IMR-90 (cell line): ENCODE measurements around the gene OSBP2. TPM values are rescaled to one million over a fixed set of nuclear protein-coding genes. Genes with fewer than 3 reads are reported as not detected.

ENCODE experiments used
- ATAC-seq: fragments of 200-7000 bp; cut with Tn5 transposase; 2 replicates; pipeline ENCODE4 v1.9.1; 2020; ENCODE audit warnings: low read depth, mild to moderate bottlenecking, moderate library complexity
- BruUV-seq: library from RNA; stranded (reverse); fragments of 400-500 nt; replicated peaks from 2 replicates; lab custom pipeline; 2021; lab: Mats Ljungman, UMichigan
- CTCF ChIA-PET: fragments of 300-600 bp; formaldehyde crosslinking; extraction: SDS; loops from one replicate; lab custom pipeline; 2021; ENCODE audit warnings: antibody characterized with exemption; lab: Yijun Ruan, JAX
- POLR2A ChIA-PET: fragments of 300-600 bp; sonication (Branson Sonifier 250); formaldehyde crosslinking; loops from one replicate; lab custom pipeline; 2022; ENCODE audit warnings: antibody characterized with exemption; ENCODE audit not compliant: unreplicated experiment; lab: Charles Lee
- DNase-seq: peaks from one replicate; pipeline ENCODE4 v3.0.0; 2013
- H2AFZ ChIP-seq: replicated peaks from 2 replicates; pipeline ENCODE3; 2013; ENCODE audit warnings: low read length, mild to moderate bottlenecking; ENCODE audit not compliant: poor library complexity
- H2AK5ac ChIP-seq: 2 replicates; pipeline ENCODE4 v1.6.1; 2013; ENCODE audit warnings: low read depth, low read length, inconsistent platforms
- H2AK9ac ChIP-seq: replicated peaks from 2 replicates; pipeline ENCODE3; 2013; ENCODE audit warnings: mild to moderate bottlenecking, low read depth, low read length, moderate library complexity; ENCODE audit not compliant: poor library complexity
- H2BK120ac ChIP-seq: 2 replicates; pipeline ENCODE4 v1.6.1; 2013; ENCODE audit warnings: low read depth, low read length, inconsistent platforms
- H2BK15ac ChIP-seq: 3 replicates; pipeline ENCODE4 v1.6.1; 2013; ENCODE audit warnings: low read depth, low read length, inconsistent platforms
- H2BK20ac ChIP-seq: 2 replicates; pipeline ENCODE4 v1.6.1; 2013; ENCODE audit warnings: low read depth, mild to moderate bottlenecking, inconsistent platforms, low read length, moderate library complexity
- H2BK5ac ChIP-seq: 2 replicates; pipeline ENCODE4 v1.6.1; 2013; ENCODE audit warnings: mild to moderate bottlenecking, low read depth, low read length, inconsistent platforms; ENCODE audit not compliant: poor library complexity, severe bottlenecking
- H3K14ac ChIP-seq: replicated peaks from 2 replicates; pipeline ENCODE4 v1.6.1; 2013; ENCODE audit warnings: low read depth, low read length, inconsistent platforms
- H3K18ac ChIP-seq: 2 replicates; pipeline ENCODE4 v1.6.1; 2013; ENCODE audit warnings: low read depth, low read length, control low read depth
- H3K23ac ChIP-seq: 2 replicates; pipeline ENCODE4 v1.6.1; 2013; ENCODE audit warnings: low read depth, low read length, inconsistent platforms
- H3K27ac ChIP-seq: 2 replicates; pipeline ENCODE4 v1.5.1; 2013; ENCODE audit warnings: mild to moderate bottlenecking, control low read depth, low read length; ENCODE audit not compliant: insufficient read depth
- H3K27me3 ChIP-seq: 2 replicates; pipeline ENCODE4 v1.6.1; 2013; ENCODE audit warnings: low read length; ENCODE audit not compliant: control insufficient read depth, insufficient read depth
- H3K36me3 ChIP-seq: 2 replicates; pipeline ENCODE4 v1.6.1; 2013; ENCODE audit warnings: low read length, mixed read lengths; ENCODE audit not compliant: control insufficient read depth, insufficient read depth
- H3K4ac ChIP-seq: 2 replicates; pipeline ENCODE4 v1.6.1; 2013; ENCODE audit warnings: low read depth, low read length, inconsistent platforms
- H3K4me1 ChIP-seq: 2 replicates; pipeline ENCODE4 v1.6.1; 2013; ENCODE audit warnings: low read length, mixed read lengths; ENCODE audit not compliant: control insufficient read depth, insufficient read depth
- H3K4me2 ChIP-seq: 2 replicates; pipeline ENCODE4 v1.6.1; 2013; ENCODE audit warnings: low read depth, mild to moderate bottlenecking, control low read depth, low read length, moderate library complexity
- H3K4me3 ChIP-seq: 2 replicates; pipeline ENCODE4 v1.5.1; 2013; ENCODE audit warnings: low read depth, mild to moderate bottlenecking, control low read depth, low read length, moderate library complexity; ENCODE audit not compliant: insufficient read depth
- H3K56ac ChIP-seq: 2 replicates; pipeline ENCODE4 v1.6.1; 2013; ENCODE audit warnings: low read length, inconsistent platforms; ENCODE audit not compliant: insufficient read depth; ENCODE audit errors: extremely low read depth
- H3K79me1 ChIP-seq, 2 experiments: 2 replicates each; pipeline ENCODE4 v1.6.1; 2013; ENCODE audit warnings: low read length in 2 of 2, inconsistent platforms in 1 of 2, low read depth in 1 of 2
- H3K9ac ChIP-seq: 2 replicates; pipeline ENCODE4 v1.6.1; 2013; ENCODE audit warnings: low read depth, low read length, control low read depth
- H3K9me1 ChIP-seq: 2 replicates; pipeline ENCODE4 v1.6.1; 2013; ENCODE audit warnings: low read length, inconsistent platforms; ENCODE audit not compliant: insufficient read depth
- H3K9me3 ChIP-seq: 2 replicates; pipeline ENCODE4 v1.6.1; 2013; ENCODE audit warnings: low read length; ENCODE audit not compliant: control insufficient read depth, insufficient read depth
- H4K20me1 ChIP-seq: 2 replicates; pipeline ENCODE4 v1.6.1; 2013; ENCODE audit warnings: low read length, inconsistent platforms; ENCODE audit not compliant: insufficient read depth
- H4K5ac ChIP-seq: 2 replicates; pipeline ENCODE4 v1.6.1; 2013; ENCODE audit warnings: mild to moderate bottlenecking, low read depth, low read length, control low read depth
- H4K8ac ChIP-seq, 2 experiments: 2 replicates each; pipeline ENCODE4 v1.6.1; 2013; ENCODE audit warnings: low read depth in 2 of 2, low read length in 2 of 2, control low read depth in 1 of 2, inconsistent platforms in 1 of 2
- H4K91ac ChIP-seq: 2 replicates; pipeline ENCODE4 v1.6.1; 2013; ENCODE audit warnings: low read depth, low read length, inconsistent platforms; ENCODE audit not compliant: insufficient read depth
- CEBPB ChIP-seq: IDR thresholded peaks from 2 replicates; pipeline ENCODE4 v1.6.1; 2012; ENCODE audit warnings: low read depth, low read length, improper control_type of control experiment
- CHD1 ChIP-seq: IDR thresholded peaks from 2 replicates; pipeline ENCODE4 v1.6.1; 2012; ENCODE audit warnings: low read depth, low read length, improper control_type of control experiment
- FOS ChIP-seq: fragments of 150-350 bp; IDR thresholded peaks from 2 replicates; pipeline ENCODE4 v1.6.1; 2016; ENCODE audit warnings: low read depth, low read length
- MAFK ChIP-seq: IDR thresholded peaks from 2 replicates; pipeline ENCODE4 v1.6.1; 2012; ENCODE audit warnings: low read depth, low read length, improper control_type of control experiment
- MXI1 ChIP-seq: IDR thresholded peaks from 2 replicates; pipeline ENCODE4 v1.6.1; 2012; ENCODE audit warnings: low read depth, mild to moderate bottlenecking, low read length, moderate library complexity, borderline replicate concordance
- NFE2L2 ChIP-seq: fragments of 150-350 bp; IDR thresholded peaks from 2 replicates; pipeline ENCODE4 v1.6.1; 2016; ENCODE audit warnings: low read depth, mild to moderate bottlenecking, low read length
- RAD21 ChIP-seq: IDR thresholded peaks from 2 replicates; pipeline ENCODE4 v1.6.1; 2012; ENCODE audit warnings: low read length, improper control_type of control experiment
- WGBS, 2 experiments: methylation state at CpG; one replicate each; pipeline versions ENCODE4 v1.1.5 to v1.1.7; 2013; ENCODE audit warnings: missing lambda C conversion rate in 2 of 2; ENCODE audit not compliant: insufficient read length in 1 of 2; ENCODE audit errors: extremely low coverage in 2 of 2; 5-methylcytosine and 5-hydroxymethylcytosine counted together
- dilution Hi-C: fragments of 300-500 bp; cut with HindIII; formaldehyde crosslinking; loops from one replicate; pipeline ENCODE4 v1.14.3; 2018; ENCODE audit warnings: low sequenced_read_pairs; ENCODE audit not compliant: unreplicated experiment
- in situ Hi-C: fragments of 300-500 bp; cut with MboI; formaldehyde crosslinking; loops from 3 replicates; pipeline ENCODE4 v1.14.3; 2019; ENCODE audit warnings: low sequenced_read_pairs, inconsistent platforms, mixed read lengths
- intact Hi-C: fragments of 100-400 bp; cut with micrococcal nuclease; formaldehyde crosslinking; loops from 2 replicates; pipeline ENCODE4 v1.10.0; 2022
- polyA plus RNA-seq, 3 experiments: library from polyadenylated mRNA; depleted of rRNA; stranded (reverse); fragments of >200 nt; gene quantifications; 2 replicates each; pipeline ENCODE4 v1.2.3, GENCODE V29; 2012; ENCODE audit warnings: low replicate concordance in 1 of 3
- total RNA-seq: library from RNA; depleted of rRNA; stranded (reverse); fragments of >200 nt; gene quantifications from 2 replicates; pipeline ENCODE4 v1.2.3, GENCODE V29; 2012
- TF ChIP-seq, protein P1 (sequence below): conservative IDR thresholded peaks from 2 replicates; pipeline ENCODE4 v1.5.1; 2012; ENCODE audit warnings: mild to moderate bottlenecking, low read depth, low read length, improper control_type of control experiment

OSBP2 gene
- total and polyA plus RNA-seq, 2 of the 4 experiments (the other 2 are of a cell fraction): 1.8 to 2.2 TPM

DNA sequence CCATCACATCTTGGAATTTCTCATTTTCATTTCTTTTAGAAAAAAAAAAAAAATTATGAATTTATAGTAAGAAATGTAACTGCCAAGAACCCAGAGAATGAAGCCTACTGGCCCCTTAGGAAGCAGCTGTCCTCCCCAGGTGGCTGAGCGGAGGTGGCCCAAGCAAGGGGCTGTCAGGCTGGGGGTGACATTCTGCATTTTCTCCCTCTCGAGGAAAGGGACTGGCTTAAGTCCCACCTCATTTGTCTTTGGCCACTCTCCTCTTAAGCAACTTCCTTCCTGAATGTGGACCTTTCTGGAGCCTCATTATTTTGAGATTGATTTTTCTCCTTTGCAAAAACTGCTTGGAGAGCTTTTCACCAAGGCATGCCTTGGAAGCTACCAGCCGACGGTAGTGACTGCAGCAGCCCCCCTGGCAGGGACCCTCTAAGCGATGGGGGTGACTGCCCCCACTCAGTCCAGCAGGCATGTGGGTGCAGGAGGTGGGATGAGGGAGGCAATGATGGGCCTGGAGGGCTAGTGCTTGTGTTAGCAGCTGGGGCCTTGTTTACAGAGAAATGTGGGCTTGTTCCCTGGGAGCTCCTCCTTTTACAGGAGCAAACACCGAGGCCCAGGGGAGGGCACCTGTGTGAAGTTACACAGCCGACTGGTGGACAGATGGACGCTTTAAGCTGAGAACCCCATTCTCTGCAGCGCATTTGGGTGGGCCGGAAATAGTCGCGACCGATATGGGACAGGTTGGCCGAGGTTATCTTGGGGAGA lies 162.2 kb downstream of the OSBP2 start (continued):
- TF ChIP-seq RAD21 (no peak), MAFK (no peak), CEBPB (no peak)

DNA sequence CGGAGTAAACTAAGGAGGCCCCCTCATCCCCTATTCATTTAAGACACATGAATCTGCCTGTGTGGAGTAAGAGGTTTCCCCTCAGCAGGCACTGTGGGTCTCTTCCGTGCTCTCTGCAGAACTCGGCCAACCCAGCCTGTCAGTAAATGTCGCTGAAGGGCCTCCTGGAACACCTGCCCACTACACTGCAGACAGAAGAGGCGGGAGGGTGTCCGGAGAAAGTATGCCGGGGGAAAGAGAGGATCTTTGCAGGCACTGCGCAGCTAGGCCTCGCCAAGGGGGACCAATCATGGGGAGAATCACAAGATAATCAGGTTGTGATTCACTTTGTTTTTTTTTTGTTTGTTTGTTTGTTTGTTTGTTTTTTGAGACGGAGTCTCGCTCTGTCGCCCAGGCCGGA lies 163.1 kb downstream of the OSBP2 start:
- Histone ChIP-seq H3K4me2 (no peak overlapping the region), H2BK20ac (no peak overlapping the region), H3K9me1 (no peaks in the 10 kb centered on the region; the same call in 1 of the 2 replicates), H2BK120ac (no peak overlapping the region), H3K18ac (no peak overlapping the region), H3K56ac (no peak overlapping the region), H2BK5ac (no peak overlapping the region), H3K14ac (no peak overlapping the region), H3K4me3 (no peak overlapping the region), H3K36me3 (no peaks in the 10 kb centered on the region), H3K27ac (no peak overlapping the region), H3K9ac (no peak overlapping the region), H2AK5ac (no peak overlapping the region), H3K23ac (no peak overlapping the region), H4K5ac (no peak overlapping the region), H2AFZ (no peak overlapping the region), H3K79me1 (no peaks in the 10 kb centered on the region), H2AK9ac (no peak overlapping the region), H4K91ac (no peak overlapping the region), H3K27me3 (peaks cover 2% of the 10 kb centered on the region; the same call in 1 of the 2 replicates), H3K4me1 (no peaks in the 10 kb centered on the region), H3K9me3 (peaks cover 2% of the 10 kb centered on the region; the same call in 1 of the 2 replicates), H4K8ac (no peak overlapping the region), H2BK15ac (no peak overlapping the region), H3K4ac (no peak overlapping the region), H4K20me1 (no peaks in the 10 kb centered on the region)
- TF ChIP-seq FOS: no peak
- no peak for TF ChIP-seq NFE2L2
- TF ChIP-seq, protein P1, sequence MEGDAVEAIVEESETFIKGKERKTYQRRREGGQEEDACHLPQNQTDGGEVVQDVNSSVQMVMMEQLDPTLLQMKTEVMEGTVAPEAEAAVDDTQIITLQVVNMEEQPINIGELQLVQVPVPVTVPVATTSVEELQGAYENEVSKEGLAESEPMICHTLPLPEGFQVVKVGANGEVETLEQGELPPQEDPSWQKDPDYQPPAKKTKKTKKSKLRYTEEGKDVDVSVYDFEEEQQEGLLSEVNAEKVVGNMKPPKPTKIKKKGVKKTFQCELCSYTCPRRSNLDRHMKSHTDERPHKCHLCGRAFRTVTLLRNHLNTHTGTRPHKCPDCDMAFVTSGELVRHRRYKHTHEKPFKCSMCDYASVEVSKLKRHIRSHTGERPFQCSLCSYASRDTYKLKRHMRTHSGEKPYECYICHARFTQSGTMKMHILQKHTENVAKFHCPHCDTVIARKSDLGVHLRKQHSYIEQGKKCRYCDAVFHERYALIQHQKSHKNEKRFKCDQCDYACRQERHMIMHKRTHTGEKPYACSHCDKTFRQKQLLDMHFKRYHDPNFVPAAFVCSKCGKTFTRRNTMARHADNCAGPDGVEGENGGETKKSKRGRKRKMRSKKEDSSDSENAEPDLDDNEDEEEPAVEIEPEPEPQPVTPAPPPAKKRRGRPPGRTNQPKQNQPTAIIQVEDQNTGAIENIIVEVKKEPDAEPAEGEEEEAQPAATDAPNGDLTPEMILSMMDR: no peak
- no peak for TF ChIP-seq CHD1
- no peak for TF ChIP-seq MXI1
- POLR2A ChIA-PET: no interaction called here
- no peak for ATAC-seq
- BruUV-seq: no TSS peak
- CTCF ChIA-PET: interaction anchor here (1.3 kb wide), 1 partner anchor 33 kb away, joined by 3 read pairs; no protein-coding TSS in a partner anchor
- in situ Hi-C loops (no loop called here), intact Hi-C loops (no loop called here), dilution Hi-C loops (no loop called here)
- DNase-seq: no peak
- 90% methylated on average over 2 of the region's 13 CpGs; no CpG with 5 or more reads in 1 of the 2 experiments for WGBS, 2 experiments
